GM12873 (cell line): ENCODE measurements around the gene LMTK2.

Source experiments
- TF ChIP-seq, protein P1 (sequence below): IDR thresholded peaks from 2 replicates; pipeline ENCODE4 v1.5.1; 2012; ENCODE audit warnings: low read depth, mild to moderate bottlenecking, moderate library complexity, low read length, control low read depth; ENCODE audit not compliant: insufficient read depth; ENCODE audit errors: missing control alignments

LMTK2 gene

DNA sequence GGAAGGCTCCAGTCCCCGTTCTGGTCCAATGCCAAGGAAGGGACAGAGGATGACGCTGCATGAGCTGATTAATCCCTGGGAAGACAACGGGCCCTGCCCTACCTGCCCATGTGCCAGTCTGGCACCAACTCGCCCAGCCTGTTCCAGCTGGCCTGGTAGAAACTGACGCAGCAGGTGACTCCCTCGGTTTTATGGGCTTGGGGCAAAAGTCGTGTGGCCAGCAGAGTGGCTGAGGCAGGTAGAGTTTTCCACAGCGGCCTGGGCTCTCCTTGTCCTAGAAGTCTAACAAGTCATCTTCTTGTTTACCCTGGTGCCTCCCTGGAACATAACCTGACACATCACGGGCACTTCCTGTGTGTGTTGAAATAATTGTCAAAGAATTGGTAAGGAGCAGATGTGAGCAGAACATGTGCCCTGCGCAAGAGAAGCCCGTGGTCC is 20.4 kb upstream of the LMTK2 start:
- TF ChIP-seq, protein P1, sequence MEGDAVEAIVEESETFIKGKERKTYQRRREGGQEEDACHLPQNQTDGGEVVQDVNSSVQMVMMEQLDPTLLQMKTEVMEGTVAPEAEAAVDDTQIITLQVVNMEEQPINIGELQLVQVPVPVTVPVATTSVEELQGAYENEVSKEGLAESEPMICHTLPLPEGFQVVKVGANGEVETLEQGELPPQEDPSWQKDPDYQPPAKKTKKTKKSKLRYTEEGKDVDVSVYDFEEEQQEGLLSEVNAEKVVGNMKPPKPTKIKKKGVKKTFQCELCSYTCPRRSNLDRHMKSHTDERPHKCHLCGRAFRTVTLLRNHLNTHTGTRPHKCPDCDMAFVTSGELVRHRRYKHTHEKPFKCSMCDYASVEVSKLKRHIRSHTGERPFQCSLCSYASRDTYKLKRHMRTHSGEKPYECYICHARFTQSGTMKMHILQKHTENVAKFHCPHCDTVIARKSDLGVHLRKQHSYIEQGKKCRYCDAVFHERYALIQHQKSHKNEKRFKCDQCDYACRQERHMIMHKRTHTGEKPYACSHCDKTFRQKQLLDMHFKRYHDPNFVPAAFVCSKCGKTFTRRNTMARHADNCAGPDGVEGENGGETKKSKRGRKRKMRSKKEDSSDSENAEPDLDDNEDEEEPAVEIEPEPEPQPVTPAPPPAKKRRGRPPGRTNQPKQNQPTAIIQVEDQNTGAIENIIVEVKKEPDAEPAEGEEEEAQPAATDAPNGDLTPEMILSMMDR = no peak

DNA sequence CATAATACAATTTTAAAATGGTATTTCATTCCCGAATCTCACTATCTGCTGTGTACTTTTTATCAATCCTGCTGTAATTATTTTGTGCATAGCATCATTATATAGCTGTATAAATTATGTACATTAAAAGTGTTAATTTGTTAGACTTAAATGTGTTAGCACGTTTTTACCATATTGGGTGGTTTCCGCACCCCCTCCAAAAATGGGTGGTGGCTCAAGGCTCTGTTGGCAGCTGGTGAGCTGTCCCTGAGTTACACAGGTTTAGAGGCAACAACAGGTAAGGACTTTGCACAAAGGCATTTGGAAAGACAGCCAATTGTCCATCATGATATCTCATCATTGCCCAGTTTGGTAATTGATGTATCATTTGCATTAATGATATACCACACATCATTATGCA is 18.6 kb upstream of the LMTK2 start:
- TF ChIP-seq, protein P1 = no peak

DNA sequence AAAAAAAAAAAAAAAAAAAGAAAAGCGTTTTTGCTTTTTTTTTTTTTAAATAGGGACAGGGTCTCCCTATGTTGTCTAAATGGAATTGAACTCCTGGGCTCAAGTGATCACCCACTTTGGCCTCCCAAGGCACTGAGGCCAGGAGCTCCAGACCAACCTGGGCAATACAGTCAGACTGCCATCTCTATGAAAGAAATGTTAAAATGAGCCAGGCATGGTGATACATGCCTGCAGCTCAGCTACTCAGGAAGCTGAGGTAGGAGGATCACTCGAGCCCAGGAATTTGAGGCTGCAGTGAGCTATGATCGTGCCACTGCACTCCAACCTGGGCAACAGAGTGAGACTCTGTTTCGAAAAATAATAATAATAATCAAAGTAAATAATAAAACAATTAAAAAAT is 16.5 kb upstream of the LMTK2 start:
- TF ChIP-seq, protein P1 = no peak

DNA sequence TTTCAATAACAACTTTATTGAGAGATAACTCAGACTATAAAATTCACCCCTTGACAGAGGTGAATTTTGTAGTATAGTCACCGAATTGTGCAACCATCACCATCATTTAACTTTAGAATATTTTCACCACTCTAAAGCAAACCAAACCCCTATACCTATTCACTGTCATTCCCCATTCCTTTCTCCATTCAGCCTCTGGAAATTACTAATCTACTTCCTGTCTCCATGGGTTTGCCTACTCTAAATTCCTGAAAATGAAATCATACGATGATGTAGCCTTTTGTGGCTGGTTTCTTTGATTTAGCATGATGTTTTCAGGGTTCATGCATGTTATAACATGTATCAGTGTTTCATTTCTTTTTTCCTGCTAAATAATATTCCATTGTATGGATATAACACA is 15.6 kb upstream of the LMTK2 start:
- TF ChIP-seq, protein P1 = no peak

DNA sequence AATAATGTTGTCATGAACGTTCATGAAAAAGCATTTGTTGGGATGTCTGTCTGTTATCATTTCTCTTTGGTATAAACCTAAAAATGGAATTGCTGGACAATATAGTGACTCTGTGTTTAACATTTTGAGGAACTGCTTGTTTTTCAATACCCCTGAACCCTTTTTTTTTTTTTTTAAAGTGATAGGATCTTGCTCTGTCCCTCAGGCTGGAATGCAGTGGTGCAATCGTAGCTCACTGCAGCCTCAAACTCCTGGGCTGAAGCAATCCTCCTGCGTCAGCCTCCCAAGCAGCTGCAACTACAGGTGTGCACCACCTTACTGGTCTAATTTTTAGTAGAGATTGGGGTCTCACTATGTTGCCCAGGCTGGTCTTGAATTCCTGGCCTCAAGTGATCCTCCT is 15.1 kb upstream of the LMTK2 start:
- TF ChIP-seq, protein P1 = no peak

DNA sequence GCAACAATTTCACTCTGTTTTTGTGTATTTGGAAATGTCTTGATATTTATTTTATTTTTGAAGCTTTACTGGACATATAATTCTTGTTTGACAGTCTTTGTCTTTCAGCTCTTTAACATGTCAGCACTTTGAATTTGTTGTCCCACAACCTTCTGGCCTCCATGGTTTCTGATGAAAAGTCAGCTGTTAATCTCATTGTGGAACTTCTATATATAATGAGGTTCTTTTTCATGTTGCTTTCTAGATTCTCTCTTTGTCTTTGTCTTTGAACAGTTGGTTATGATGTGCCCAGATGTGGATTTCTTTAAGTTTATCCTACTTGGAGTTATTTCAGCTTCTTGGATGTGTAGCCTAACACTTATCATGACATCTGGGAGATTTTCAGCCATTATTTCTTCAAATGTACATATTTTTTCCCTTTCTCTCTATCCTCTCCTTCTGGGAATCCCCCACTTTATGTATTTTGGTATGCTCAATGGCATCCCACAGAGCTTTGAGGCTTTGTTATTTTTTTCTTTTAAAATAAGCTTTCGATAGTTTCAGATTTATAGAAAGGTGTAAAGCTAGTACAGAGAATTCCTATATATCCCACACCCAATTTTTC is 9.5 kb upstream of the LMTK2 start:
- TF ChIP-seq, protein P1 = no peak

DNA sequence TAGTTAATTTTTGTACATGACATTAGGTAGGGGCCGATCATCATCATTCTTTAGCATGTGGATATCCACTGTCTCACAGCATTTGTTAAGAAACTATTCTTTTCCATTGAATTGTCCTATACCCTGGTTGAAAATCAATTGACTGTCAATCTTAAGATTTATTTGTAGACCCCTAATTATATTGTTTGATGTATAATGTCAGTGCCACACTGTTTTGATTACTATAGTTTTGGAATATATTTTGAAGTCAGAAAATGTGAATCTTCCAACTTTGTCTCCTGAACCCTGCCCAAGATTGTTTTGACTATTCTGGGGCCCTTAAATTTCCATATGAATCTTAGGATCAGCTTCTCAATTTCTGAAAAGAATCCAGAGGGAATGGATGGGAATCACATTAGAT is 6.6 kb upstream of the LMTK2 start:
- TF ChIP-seq, protein P1 = no peak
